Measurements from ENCODE around the gene TMBIM4.
"Not testable (repeated sequence)": the region's sequence is repeated elsewhere in the genome, so short reads cannot be mapped to it uniquely, and the experiment has no call there.

The TMBIM4 gene

GRCh38 chr12:66187821-66188220 lies 18.0 kb upstream of the TMBIM4 start:
- no peak for DNase-seq (ENCODE audit: insufficient read length, low spot score)
- no peak for FAIRE-seq
- TF ChIP-seq POLR2AphosphoS5 (IDR thresholded peaks at IDR 0.05; ENCODE audit: low read depth, low read length) (no peak), SPI1 (IDR thresholded peaks at IDR 0.05; ENCODE audit: low read depth, low read length) (no peak), PAX5 (IDR thresholded peaks at IDR 0.05; ENCODE audit: insufficient read depth, low read length, severe bottlenecking) (no peak), POLR2A (IDR thresholded peaks at IDR 0.05; ENCODE audit: low read depth, low read length) (no peak), TAF1 (IDR thresholded peaks at IDR 0.05; ENCODE audit: low read depth, low read length) (no peak), POU2F2 (IDR thresholded peaks at IDR 0.05; ENCODE audit: low read depth, low read length) (no peak)

DNA sequence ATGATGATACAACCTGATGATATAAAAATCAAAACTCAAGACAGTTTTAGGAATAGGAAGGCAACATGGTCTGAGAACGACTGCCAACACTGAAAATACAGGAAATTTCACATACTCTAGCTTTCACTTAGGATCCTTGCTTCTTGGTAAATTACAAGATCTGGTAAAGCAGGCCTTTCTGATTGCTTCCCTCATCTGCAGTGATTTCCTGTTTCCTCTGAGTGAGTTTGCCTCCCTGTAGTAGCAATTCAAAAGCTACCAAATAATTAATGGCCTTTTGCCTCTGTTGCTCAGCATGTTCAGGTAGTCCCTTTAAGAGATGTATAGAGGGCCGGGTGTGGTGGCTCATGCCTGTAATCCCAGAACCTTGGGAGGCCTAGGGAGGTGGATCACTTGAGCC lies 17.2 kb upstream of the TMBIM4 start:
- TF ChIP-seq PAX5 (IDR thresholded peaks at IDR 0.05; ENCODE audit: insufficient read depth, low read length, severe bottlenecking), result no peak
- no peak for TF ChIP-seq TAF1 (IDR thresholded peaks at IDR 0.05; ENCODE audit: low read depth, low read length)
- no peak for TF ChIP-seq SPI1 (IDR thresholded peaks at IDR 0.05; ENCODE audit: low read depth, low read length)
- no peak for DNase-seq (ENCODE audit: insufficient read length, low spot score)
- FAIRE-seq, result no peak

DNA sequence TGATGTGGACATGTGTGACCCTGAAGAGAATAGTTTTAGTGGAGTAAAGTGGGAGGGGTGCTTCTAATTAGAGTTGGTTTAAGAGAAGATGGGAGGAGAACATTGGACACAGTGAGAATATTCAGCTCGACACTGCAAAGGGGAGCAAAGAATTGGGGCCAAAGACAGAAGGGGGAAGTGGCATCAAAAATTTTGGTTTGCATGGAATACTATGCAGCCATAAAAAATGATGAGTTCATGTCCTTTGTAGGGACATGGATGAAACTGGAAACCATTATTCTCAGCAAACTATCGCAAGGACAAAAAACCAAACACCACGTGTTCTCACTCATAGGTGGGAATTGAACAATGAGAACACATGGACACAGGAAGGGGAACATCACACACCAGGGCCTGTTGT lies 15.0 kb upstream of the TMBIM4 start:
- FAIRE-seq; DNase-seq (ENCODE audit: insufficient read length, low spot score): not testable (repeated sequence)

- FAIRE-seq (no peak), DNase-seq (ENCODE audit: insufficient read length, low spot score) (no peak)
- TF ChIP-seq TAF1 (IDR thresholded peaks at IDR 0.05; ENCODE audit: low read depth, low read length), result no peak
- no peak for TF ChIP-seq POLR2AphosphoS5 (IDR thresholded peaks at IDR 0.05; ENCODE audit: low read depth, low read length)
- no peak for TF ChIP-seq POU2F2 (IDR thresholded peaks at IDR 0.05; ENCODE audit: low read depth, low read length)
- TF ChIP-seq POLR2A (IDR thresholded peaks at IDR 0.05; ENCODE audit: low read depth, low read length), result no peak
- no peak for TF ChIP-seq PAX5 (IDR thresholded peaks at IDR 0.05; ENCODE audit: insufficient read depth, low read length, severe bottlenecking)
- no peak for TF ChIP-seq SPI1 (IDR thresholded peaks at IDR 0.05; ENCODE audit: low read depth, low read length)
These were observed 13.2 kb upstream of the TMBIM4 start for GRCh38 chr12:66182956-66183355.

DNA sequence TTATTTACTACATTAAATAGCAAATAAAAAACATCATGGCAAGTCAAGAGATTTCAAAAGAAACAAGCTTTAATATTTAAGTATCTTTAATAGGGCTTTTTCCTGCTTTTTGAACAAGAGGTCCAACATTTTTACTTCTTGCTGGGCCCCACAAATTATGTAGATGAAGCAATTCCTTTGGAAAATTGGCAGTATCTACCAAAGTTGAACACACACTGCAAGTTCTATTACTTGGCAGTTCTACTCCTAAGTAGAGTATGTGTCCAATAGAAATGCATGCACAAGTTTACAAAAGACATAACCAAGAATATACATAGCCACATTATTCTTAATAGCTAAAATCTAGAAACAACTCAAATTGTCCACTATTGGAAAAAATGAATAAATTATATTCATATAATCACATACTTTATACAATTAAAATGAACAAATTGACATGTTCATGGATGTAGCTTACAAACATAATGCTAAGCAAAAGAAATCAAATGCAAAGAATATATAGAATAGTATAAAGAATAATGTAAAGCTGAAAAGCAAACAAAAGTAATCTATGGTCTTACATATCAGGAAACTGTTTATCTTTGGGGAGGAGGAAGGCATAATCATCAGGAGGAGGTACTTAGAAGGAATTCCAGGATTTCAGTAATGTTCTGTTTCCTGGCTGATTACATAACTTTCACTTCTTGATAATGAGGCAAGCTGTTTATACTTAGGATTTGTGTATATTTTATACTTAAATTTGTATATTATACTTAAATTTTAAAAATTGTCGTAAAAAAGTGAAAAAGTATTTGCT lies 6.5 kb upstream of the TMBIM4 start:
- TF ChIP-seq POU2F2 (IDR thresholded peaks at IDR 0.05; ENCODE audit: low read depth, low read length) (no peak), POLR2AphosphoS5 (IDR thresholded peaks at IDR 0.05; ENCODE audit: low read depth, low read length) (no peak), TAF1 (IDR thresholded peaks at IDR 0.05; ENCODE audit: low read depth, low read length) (no peak), PAX5 (IDR thresholded peaks at IDR 0.05; ENCODE audit: insufficient read depth, low read length, severe bottlenecking) (no peak), SPI1 (IDR thresholded peaks at IDR 0.05; ENCODE audit: low read depth, low read length) (no peak), POLR2A (IDR thresholded peaks at IDR 0.05; ENCODE audit: low read depth, low read length) (no peak)
- DNase-seq (ENCODE audit: insufficient read length, low spot score), result no peak
- FAIRE-seq, result no peak

DNA sequence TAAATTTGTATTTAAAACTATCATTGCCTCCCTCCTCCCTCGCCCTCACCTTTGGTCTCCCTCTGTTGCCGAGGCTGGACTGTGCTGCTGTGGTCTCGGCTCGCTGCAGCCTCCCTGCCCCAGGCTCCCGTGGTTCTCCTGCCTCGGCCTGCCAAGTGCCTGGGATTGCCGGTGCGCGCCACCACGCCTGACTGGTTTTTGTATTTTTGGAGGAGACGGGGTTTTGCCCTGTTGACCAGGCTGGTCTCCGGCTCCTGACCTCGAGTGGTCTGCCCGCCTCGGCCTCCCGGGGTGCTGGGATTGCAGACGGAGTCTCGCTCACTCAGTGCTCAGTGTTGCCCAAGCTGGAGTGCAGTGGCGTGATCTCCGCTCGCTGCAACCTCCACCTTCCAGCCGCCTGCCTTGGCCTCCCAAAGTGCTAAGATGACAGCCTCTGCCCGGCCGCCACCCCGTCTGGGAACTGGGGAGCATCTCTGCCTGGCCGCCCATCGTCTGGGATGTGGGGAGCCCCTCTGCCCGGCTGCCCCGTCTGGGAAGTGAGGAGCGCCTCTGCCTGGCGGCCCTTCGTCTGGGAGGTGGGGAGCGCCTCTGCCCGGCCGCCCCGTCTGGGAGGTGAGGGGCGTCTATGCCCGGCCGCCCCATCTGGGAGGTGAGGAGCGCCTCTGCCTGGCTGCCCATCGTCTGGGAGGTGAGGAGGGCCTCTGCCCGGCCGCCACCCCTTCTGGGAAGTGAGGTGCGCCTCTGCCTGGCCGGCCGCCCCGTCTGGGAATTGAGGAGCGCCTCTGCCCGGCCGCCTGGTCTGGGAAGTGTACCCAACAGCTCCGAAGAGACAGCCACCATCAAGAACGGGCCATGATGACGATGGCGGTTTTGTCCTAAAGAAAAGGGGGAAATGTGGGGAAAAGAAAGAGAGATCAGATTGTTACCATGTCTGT lies 4.9 kb upstream of the TMBIM4 start:
- not testable (repeated sequence) for FAIRE-seq; DNase-seq (ENCODE audit: insufficient read length, low spot score)

DNA sequence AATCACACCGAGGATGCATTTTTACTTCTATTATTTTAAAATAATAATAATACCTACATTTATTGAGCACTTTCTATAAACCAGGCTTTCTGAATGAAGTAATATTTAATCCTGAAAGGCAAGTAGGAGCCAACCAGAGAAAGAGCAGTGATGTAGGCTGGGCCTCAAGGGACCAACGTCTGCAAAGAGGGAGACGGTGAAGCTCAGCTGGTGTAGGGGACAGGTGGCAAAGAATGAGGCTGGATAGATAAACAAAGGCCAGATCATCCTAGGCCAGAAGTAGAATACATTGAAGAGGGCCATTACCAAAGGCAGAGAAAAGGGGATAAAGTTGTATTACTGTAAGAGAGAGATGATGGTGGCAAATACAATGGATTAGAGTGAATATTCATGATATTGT lies 810 bp upstream of the TMBIM4 start:
- TF ChIP-seq PAX5 (IDR thresholded peaks at IDR 0.05; ENCODE audit: insufficient read depth, low read length, severe bottlenecking) (no peak), SPI1 (IDR thresholded peaks at IDR 0.05; ENCODE audit: low read depth, low read length) (no peak), TAF1 (IDR thresholded peaks at IDR 0.05; ENCODE audit: low read depth, low read length) (no peak), POLR2AphosphoS5 (IDR thresholded peaks at IDR 0.05; ENCODE audit: low read depth, low read length) (no peak)
- no peak for DNase-seq (ENCODE audit: insufficient read length, low spot score)
- FAIRE-seq, result no peak

DNA sequence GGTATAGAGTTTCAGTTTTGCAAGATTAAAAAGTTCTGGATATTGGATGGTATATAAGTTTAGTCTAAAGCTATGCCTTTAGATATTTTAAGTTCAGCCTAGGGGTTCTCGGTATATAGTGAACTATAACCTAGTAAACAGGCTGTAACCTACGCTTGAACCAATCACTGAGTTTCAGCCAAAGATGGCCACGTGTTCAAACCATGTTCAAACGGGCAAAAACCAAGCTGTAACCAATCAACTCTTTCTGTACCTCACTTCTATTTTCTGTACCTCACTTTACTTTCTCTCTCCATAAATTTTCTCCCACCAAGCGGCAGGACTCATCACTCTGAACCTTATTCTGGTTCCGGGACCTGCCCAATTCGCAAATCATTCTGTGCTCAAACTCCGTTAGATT lies 1.4 kb downstream of the TMBIM4 start:
- FAIRE-seq (peak; percentile 40), DNase-seq (ENCODE audit: insufficient read length, low spot score) (no peak)
- TF ChIP-seq SPI1 (IDR thresholded peaks at IDR 0.05; ENCODE audit: low read depth, low read length) (no peak), POU2F2 (IDR thresholded peaks at IDR 0.05; ENCODE audit: low read depth, low read length) (no peak), PAX5 (IDR thresholded peaks at IDR 0.05; ENCODE audit: insufficient read depth, low read length, severe bottlenecking) (no peak), POLR2AphosphoS5 (IDR thresholded peaks at IDR 0.05; ENCODE audit: low read depth, low read length) (no peak), POLR2A (IDR thresholded peaks at IDR 0.05; ENCODE audit: low read depth, low read length) (no peak), TAF1 (IDR thresholded peaks at IDR 0.05; ENCODE audit: low read depth, low read length) (no peak)

GRCh38 chr12:66166561-66166960 lies 3.2 kb downstream of the TMBIM4 start:
- DNase-seq (ENCODE audit: insufficient read length, low spot score) (no peak), FAIRE-seq (no peak)
- no peak for TF ChIP-seq POLR2A (IDR thresholded peaks at IDR 0.05; ENCODE audit: low read depth, low read length)
- no peak for TF ChIP-seq SPI1 (IDR thresholded peaks at IDR 0.05; ENCODE audit: low read depth, low read length)
- no peak for TF ChIP-seq PAX5 (IDR thresholded peaks at IDR 0.05; ENCODE audit: insufficient read depth, low read length, severe bottlenecking)
- no peak for TF ChIP-seq POU2F2 (IDR thresholded peaks at IDR 0.05; ENCODE audit: low read depth, low read length)
- TF ChIP-seq TAF1 (IDR thresholded peaks at IDR 0.05; ENCODE audit: low read depth, low read length), result no peak
- no peak for TF ChIP-seq POLR2AphosphoS5 (IDR thresholded peaks at IDR 0.05; ENCODE audit: low read depth, low read length)

DNA sequence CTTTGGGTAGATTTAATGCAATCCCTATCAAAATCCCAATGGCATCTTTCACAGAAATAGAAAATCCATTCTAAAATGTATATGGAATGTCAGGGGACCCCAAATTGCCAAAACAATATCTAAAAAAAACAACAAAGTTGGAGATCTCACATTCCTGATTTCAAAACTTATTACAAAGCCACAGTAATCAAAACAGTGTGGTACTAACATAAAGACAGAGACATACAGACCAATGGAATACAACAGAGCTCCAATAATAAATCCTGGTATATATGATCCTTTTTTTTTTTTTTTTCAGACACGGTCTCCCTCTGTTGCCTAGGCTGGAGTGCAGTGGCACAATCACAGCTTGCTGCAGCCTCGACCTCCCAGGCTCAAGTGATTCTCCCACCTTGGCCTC lies 4.7 kb downstream of the TMBIM4 start:
- no peak for DNase-seq (ENCODE audit: insufficient read length, low spot score)
- FAIRE-seq, result no peak

More for the DNA sequence above, 4.7 kb downstream of the TMBIM4 start:
- TF ChIP-seq POLR2A (IDR thresholded peaks at IDR 0.05; ENCODE audit: low read depth, low read length) (no peak), PAX5 (IDR thresholded peaks at IDR 0.05; ENCODE audit: insufficient read depth, low read length, severe bottlenecking) (no peak), SPI1 (IDR thresholded peaks at IDR 0.05; ENCODE audit: low read depth, low read length) (no peak)
